K562 (cell line): ENCODE data around the gene NOTCH1. TPM values are rescaled to one million over a fixed set of nuclear protein-coding genes. Genes with fewer than 3 reads are reported as not detected.

Experiments used
- BCL6 ChIP-seq: fragments of 250-450 bp; sonication (Bioruptor Pico); IDR thresholded peaks from 2 replicates; pipeline ENCODE4 v1.4.0; 2020
- NCOA4 ChIP-seq: fragments of 450-650 bp; IDR thresholded peaks from 2 replicates; pipeline ENCODE4 v1.6.1; 2018; ENCODE audit warnings: mild to moderate bottlenecking; ENCODE audit not compliant: partially characterized antibody
- PHF20 ChIP-seq: fragments of 450-650 bp; IDR thresholded peaks from 2 replicates; pipeline ENCODE4 v1.6.1; 2018; ENCODE audit not compliant: partially characterized antibody
- RBM34 ChIP-seq: fragments of 200-400 bp; formaldehyde crosslinking; IDR thresholded peaks from 2 replicates; pipeline ENCODE4 v1.6.1; 2018; ENCODE audit warnings: low read length, borderline replicate concordance; ENCODE audit not compliant: insufficient read depth
- SLC30A9 ChIP-seq: fragments of 250-450 bp; sonication (Bioruptor Pico); IDR thresholded peaks from 2 replicates; pipeline ENCODE4 v1.8.0; 2022; ENCODE audit warnings: mild to moderate bottlenecking, moderate library complexity
- TAF7 ChIP-seq: fragments of 450-650 bp; IDR thresholded peaks from 2 replicates; pipeline ENCODE4 v1.6.1; 2016; ENCODE audit warnings: missing genetic modification characterization, missing compliant biosample characterization
- TCF7 ChIP-seq: sonication (generic); IDR thresholded peaks from 2 replicates; pipeline ENCODE4 v1.6.1; 2016; ENCODE audit warnings: antibody characterized with exemption, borderline replicate concordance
- TEAD4 ChIP-seq, 2 experiments: sonication (generic) in 1 of 2; formaldehyde crosslinking in 1 of 2; IDR thresholded peaks; 2 replicates each; pipeline versions ENCODE4 v1.6.1 to v1.8.0; 2012 to 2022; ENCODE audit warnings: borderline replicate concordance in 1 of 2, inconsistent platforms in 1 of 2, low read length in 1 of 2, mild to moderate bottlenecking in 1 of 2, missing genetic modification reagents in 1 of 2
- TSC22D4 ChIP-seq: fragments of 450-650 bp; IDR thresholded peaks from 2 replicates; pipeline ENCODE4 v1.6.1; 2016; ENCODE audit warnings: missing genetic modification characterization, missing biosample characterization, control low read depth
- XRCC5 ChIP-seq: fragments of 200-400 bp; formaldehyde crosslinking; IDR thresholded peaks from 2 replicates; pipeline ENCODE4 v1.6.1; 2017; ENCODE audit warnings: low read depth, mild to moderate bottlenecking, low read length
- polyA plus RNA-seq, 8 experiments: library from polyadenylated mRNA; depleted of rRNA in 4 of 8; stranded (reverse) in 5 of 8; unstranded in 3 of 8; fragments of >200 nt; fragmentation: Nextera tagmentation in 2 of 8; fragmentation: Illumina TruSeq in 1 of 8; extraction: Ambion mirVana in 2 of 8; extraction: Trizol in 1 of 8; gene quantifications; 2 replicates each; pipeline versions ENCODE4 v1.2.1 to v1.2.3, GENCODE V29; 2011 to 2014; ENCODE audit warnings: inconsistent platforms in 1 of 8, missing spikeins in 1 of 8
- total RNA-seq, 7 experiments: library from RNA; depleted of rRNA in 6 of 7; stranded (reverse); fragments of >200 nt in 6 of 7; fragmentation: Illumina TruSeq in 2 of 7; extraction: Trizol in 2 of 7; gene quantifications; 2 replicates each; pipeline versions ENCODE4 v1.2.1 to v1.2.3, GENCODE V29; 2011 to 2021; ENCODE audit warnings: low replicate concordance in 1 of 7
- TF ChIP-seq, protein P1 (sequence below): fragments of 200-800 bp; sonication (Bioruptor generic); IDR thresholded peaks from 2 replicates; pipeline ENCODE4 v1.6.1; 2016; ENCODE audit warnings: missing genetic modification characterization, missing compliant biosample characterization
- TF ChIP-seq, protein P2 (sequence below): sonication (generic); formaldehyde crosslinking; IDR thresholded peaks from 2 replicates; pipeline ENCODE4 v1.8.0; 2022; ENCODE audit warnings: missing genetic modification reagents, mild to moderate bottlenecking, moderate library complexity, borderline replicate concordance
- TF ChIP-seq, protein P3 (sequence below): fragments of 250-450 bp; sonication (Bioruptor Pico); IDR thresholded peaks from 2 replicates; pipeline ENCODE4 v1.9.0; 2021; ENCODE audit warnings: mild to moderate bottlenecking
- TF ChIP-seq, protein P4 (sequence below): IDR thresholded peaks from 2 replicates; pipeline ENCODE4 v1.6.1; 2014; ENCODE audit warnings: antibody characterized with exemption
- TF ChIP-seq, protein P5 (sequence below): fragments of 450-650 bp; IDR thresholded peaks from 2 replicates; pipeline ENCODE4 v1.7.0; 2016; ENCODE audit warnings: borderline replicate concordance
- TF ChIP-seq, protein P6 (sequence below): fragments of 250-450 bp; sonication (Bioruptor Pico); IDR thresholded peaks from 2 replicates; pipeline ENCODE4 v1.8.0; 2021; ENCODE audit warnings: borderline replicate concordance, mild to moderate bottlenecking, moderate library complexity; ENCODE audit not compliant: poor library complexity, severe bottlenecking

Gene NOTCH1
- total and polyA plus RNA-seq, 9 of the 15 experiments (the other 6 are each of a cell fraction or from before 2014, with no cell fraction given), result 0.03 to 31.4 (median 2.3) TPM

DNA sequence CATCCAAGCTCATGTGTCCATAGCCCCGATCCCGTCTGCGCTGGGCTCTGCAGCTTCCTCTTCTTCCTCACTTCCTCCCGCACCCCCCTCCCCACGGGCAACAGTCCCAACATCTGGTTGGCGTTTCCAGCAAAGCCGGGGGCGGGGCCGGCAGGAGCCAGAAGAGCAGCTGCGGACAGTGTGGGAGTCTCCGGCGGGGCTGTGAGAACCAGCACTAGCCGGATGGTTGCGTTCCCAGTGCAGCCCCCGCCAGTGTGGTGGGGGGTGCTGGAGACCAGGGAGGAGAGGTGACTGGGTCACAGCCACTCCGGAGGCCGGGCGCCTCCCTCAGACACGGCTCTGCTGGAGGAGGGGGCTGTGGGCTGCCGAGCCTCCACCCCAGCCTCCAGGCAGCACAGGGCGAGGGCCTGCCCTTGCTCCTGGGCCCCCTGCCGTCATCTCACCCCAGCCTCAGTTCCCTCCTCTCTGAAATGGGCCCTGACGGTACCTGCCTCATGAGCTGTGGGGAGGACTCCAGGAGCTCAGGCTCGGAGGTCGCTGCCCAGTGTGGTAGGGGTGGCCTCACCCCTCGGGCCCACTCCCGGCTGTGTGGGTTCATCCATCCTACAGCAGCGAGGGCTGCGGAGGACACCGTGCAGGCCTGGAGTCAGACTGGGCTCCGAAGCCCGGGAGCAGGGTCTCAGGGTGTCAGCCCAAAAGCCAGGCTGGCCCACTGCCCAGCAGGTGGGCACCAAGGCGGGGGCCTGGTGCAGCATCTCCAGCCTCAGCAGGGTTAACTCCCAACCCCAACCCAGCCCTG is 41.5 kb upstream of the NOTCH1 start (continued):
- TF ChIP-seq, protein P1, sequence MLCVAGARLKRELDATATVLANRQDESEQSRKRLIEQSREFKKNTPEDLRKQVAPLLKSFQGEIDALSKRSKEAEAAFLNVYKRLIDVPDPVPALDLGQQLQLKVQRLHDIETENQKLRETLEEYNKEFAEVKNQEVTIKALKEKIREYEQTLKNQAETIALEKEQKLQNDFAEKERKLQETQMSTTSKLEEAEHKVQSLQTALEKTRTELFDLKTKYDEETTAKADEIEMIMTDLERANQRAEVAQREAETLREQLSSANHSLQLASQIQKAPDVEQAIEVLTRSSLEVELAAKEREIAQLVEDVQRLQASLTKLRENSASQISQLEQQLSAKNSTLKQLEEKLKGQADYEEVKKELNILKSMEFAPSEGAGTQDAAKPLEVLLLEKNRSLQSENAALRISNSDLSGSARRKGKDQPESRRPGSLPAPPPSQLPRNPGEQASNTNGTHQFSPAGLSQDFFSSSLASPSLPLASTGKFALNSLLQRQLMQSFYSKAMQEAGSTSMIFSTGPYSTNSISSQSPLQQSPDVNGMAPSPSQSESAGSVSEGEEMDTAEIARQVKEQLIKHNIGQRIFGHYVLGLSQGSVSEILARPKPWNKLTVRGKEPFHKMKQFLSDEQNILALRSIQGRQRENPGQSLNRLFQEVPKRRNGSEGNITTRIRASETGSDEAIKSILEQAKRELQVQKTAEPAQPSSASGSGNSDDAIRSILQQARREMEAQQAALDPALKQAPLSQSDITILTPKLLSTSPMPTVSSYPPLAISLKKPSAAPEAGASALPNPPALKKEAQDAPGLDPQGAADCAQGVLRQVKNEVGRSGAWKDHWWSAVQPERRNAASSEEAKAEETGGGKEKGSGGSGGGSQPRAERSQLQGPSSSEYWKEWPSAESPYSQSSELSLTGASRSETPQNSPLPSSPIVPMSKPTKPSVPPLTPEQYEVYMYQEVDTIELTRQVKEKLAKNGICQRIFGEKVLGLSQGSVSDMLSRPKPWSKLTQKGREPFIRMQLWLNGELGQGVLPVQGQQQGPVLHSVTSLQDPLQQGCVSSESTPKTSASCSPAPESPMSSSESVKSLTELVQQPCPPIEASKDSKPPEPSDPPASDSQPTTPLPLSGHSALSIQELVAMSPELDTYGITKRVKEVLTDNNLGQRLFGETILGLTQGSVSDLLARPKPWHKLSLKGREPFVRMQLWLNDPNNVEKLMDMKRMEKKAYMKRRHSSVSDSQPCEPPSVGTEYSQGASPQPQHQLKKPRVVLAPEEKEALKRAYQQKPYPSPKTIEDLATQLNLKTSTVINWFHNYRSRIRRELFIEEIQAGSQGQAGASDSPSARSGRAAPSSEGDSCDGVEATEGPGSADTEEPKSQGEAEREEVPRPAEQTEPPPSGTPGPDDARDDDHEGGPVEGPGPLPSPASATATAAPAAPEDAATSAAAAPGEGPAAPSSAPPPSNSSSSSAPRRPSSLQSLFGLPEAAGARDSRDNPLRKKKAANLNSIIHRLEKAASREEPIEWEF (CRISPR knock-in tag), result no peak
- no peak for TF ChIP-seq SLC30A9 (CRISPR knock-in tag)
- TF ChIP-seq, protein P2, sequence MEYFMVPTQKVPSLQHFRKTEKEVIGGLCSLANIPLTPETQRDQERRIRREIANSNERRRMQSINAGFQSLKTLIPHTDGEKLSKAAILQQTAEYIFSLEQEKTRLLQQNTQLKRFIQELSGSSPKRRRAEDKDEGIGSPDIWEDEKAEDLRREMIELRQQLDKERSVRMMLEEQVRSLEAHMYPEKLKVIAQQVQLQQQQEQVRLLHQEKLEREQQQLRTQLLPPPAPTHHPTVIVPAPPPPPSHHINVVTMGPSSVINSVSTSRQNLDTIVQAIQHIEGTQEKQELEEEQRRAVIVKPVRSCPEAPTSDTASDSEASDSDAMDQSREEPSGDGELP (CRISPR knock-in tag), result peak; percentile 97
- TF ChIP-seq TSC22D4, result no peak
- TF ChIP-seq, protein P3, sequence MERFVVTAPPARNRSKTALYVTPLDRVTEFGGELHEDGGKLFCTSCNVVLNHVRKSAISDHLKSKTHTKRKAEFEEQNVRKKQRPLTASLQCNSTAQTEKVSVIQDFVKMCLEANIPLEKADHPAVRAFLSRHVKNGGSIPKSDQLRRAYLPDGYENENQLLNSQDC, result no peak
- TF ChIP-seq, protein P4, sequence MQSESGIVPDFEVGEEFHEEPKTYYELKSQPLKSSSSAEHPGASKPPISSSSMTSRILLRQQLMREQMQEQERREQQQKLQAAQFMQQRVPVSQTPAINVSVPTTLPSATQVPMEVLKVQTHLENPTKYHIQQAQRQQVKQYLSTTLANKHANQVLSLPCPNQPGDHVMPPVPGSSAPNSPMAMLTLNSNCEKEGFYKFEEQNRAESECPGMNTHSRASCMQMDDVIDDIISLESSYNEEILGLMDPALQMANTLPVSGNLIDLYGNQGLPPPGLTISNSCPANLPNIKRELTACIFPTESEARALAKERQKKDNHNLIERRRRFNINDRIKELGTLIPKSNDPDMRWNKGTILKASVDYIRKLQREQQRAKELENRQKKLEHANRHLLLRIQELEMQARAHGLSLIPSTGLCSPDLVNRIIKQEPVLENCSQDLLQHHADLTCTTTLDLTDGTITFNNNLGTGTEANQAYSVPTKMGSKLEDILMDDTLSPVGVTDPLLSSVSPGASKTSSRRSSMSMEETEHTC, result no peak
- TF ChIP-seq PHF20, result no peak
- TF ChIP-seq, protein P5, sequence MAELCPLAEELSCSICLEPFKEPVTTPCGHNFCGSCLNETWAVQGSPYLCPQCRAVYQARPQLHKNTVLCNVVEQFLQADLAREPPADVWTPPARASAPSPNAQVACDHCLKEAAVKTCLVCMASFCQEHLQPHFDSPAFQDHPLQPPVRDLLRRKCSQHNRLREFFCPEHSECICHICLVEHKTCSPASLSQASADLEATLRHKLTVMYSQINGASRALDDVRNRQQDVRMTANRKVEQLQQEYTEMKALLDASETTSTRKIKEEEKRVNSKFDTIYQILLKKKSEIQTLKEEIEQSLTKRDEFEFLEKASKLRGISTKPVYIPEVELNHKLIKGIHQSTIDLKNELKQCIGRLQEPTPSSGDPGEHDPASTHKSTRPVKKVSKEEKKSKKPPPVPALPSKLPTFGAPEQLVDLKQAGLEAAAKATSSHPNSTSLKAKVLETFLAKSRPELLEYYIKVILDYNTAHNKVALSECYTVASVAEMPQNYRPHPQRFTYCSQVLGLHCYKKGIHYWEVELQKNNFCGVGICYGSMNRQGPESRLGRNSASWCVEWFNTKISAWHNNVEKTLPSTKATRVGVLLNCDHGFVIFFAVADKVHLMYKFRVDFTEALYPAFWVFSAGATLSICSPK, result no peak
- TF ChIP-seq XRCC5, result no peak; the same call in 1 of the 2 replicates
- TF ChIP-seq RBM34, result no peak
- 0 out of 2 replicates have a peak, but pooled peaks have one; percentile 26 for TF ChIP-seq TEAD4 (IDR thresholded peaks at IDR 0.05; ENCODE audit: low read length)
- no peak for TF ChIP-seq TEAD4 (CRISPR knock-in tag; IDR thresholded peaks at IDR 0.05; ENCODE audit: borderline replicate concordance)
- TF ChIP-seq TAF7, result no peak
- no peak for TF ChIP-seq NCOA4
- TF ChIP-seq, protein P6, sequence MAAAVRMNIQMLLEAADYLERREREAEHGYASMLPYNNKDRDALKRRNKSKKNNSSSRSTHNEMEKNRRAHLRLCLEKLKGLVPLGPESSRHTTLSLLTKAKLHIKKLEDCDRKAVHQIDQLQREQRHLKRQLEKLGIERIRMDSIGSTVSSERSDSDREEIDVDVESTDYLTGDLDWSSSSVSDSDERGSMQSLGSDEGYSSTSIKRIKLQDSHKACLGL (CRISPR knock-in tag), result no peak
- TF ChIP-seq TCF7, result no peak
- TF ChIP-seq BCL6, result no peak
